Mucosa of rectum (tissue), 2 donors: ENCODE measurements around the gene DPP10.

ENCODE experiments used
- H3K27ac ChIP-seq, 2 donors: one replicate each; pipeline ENCODE4 v1.7.0; 2013; ENCODE audit warnings: inconsistent platforms in 2 of 2, low read depth in 2 of 2, low read length in 2 of 2
- H3K27me3 ChIP-seq, 2 donors: one replicate each; pipeline ENCODE4 v1.7.0; 2013; ENCODE audit warnings: low read length in 2 of 2; ENCODE audit not compliant: control insufficient read depth in 2 of 2, insufficient read depth in 2 of 2
- H3K36me3 ChIP-seq, 2 donors: one replicate each; pipeline ENCODE4 v1.7.0; 2013; ENCODE audit warnings: low read length in 2 of 2; ENCODE audit not compliant: control insufficient read depth in 2 of 2, insufficient read depth in 2 of 2
- H3K4me1 ChIP-seq, 2 donors: one replicate each; pipeline ENCODE4 v1.7.0; 2013; ENCODE audit warnings: low read length in 2 of 2, mild to moderate bottlenecking in 1 of 2; ENCODE audit not compliant: control insufficient read depth in 2 of 2, insufficient read depth in 2 of 2
- H3K4me3 ChIP-seq, 2 donors: one replicate each; pipeline ENCODE4 v1.7.0; 2013; ENCODE audit warnings: low read length in 2 of 2
- H3K9ac ChIP-seq, 2 donors: one replicate each; pipeline ENCODE4 v1.7.0; 2013; ENCODE audit warnings: low read length in 2 of 2, low read depth in 1 of 2, mild to moderate bottlenecking in 1 of 2
- H3K9me3 ChIP-seq, 2 donors: one replicate each; pipeline ENCODE4 v1.7.0; 2013; ENCODE audit warnings: low read length in 2 of 2; ENCODE audit not compliant: control insufficient read depth in 2 of 2
- donor health status: healthy.
- donor health status: Normal muscosa, but diverticular disease.

DPP10 gene

GRCh38 chr2:115569547-115569946 lies 1127.1 kb downstream of the DPP10 start:
- Histone ChIP-seq H3K36me3 (no peaks in the 10 kb centered on the region), H3K27me3 (no peaks in the 10 kb centered on the region), H3K4me1 (no peaks in the 10 kb centered on the region), H3K9me3 (no peaks in the 10 kb centered on the region), H3K4me3 (no peak overlapping the region), H3K27ac (no peak overlapping the region), H3K9ac (no peak overlapping the region)

DNA sequence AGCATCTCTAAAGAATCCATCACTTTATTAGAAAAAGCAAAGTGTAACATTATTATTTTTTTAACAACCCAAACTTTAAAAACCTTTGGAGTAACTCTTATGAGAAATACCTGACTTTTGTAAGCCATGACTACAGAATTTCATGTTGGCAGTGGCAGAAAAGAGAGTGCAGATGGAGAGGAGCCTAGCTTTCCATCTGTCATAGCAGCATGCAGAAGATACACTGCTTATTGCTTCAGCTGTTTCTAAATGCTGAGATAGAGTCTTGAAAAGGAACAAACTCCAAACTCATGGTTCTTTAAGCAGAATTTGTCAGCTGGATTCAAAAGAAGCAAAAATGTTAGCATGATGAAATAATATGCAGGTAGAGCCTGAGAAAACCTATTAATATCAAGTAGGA lies 1130.3 kb downstream of the DPP10 start:
- no peak overlapping the region for H3K27ac ChIP-seq
- no peak overlapping the region for H3K4me3 ChIP-seq
- no peak overlapping the region for H3K9ac ChIP-seq
- no peaks in the 10 kb centered on the region for H3K36me3 ChIP-seq
- H3K27me3 ChIP-seq: no peaks in the 10 kb centered on the region
- H3K4me1 ChIP-seq: no peaks in the 10 kb centered on the region
- no peaks in the 10 kb centered on the region for H3K9me3 ChIP-seq

DNA sequence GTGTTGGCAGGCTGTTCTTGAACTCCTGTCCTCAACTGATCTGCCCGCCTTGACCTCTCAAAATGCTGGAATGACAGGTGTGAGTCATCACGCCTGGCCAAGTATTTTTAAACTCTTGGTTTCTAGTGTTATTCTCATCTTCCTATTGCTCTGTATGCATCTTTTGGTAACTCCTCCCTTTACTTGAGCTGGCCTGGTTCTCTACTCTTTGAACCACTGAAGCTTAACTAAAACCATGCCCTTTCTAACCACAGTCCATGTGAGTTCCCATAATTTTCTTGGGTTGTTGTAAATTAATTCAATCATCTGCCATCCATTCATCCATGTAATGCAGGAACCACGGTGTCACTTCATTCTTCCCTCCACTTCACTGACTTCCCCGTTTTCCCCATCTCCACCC lies 1131.3 kb downstream of the DPP10 start:
- Histone ChIP-seq H3K4me3 (no peak overlapping the region), H3K36me3 (no peaks in the 10 kb centered on the region), H3K9ac (no peak overlapping the region), H3K27ac (no peak overlapping the region), H3K4me1 (no peaks in the 10 kb centered on the region), H3K9me3 (no peaks in the 10 kb centered on the region), H3K27me3 (no peaks in the 10 kb centered on the region)

DNA sequence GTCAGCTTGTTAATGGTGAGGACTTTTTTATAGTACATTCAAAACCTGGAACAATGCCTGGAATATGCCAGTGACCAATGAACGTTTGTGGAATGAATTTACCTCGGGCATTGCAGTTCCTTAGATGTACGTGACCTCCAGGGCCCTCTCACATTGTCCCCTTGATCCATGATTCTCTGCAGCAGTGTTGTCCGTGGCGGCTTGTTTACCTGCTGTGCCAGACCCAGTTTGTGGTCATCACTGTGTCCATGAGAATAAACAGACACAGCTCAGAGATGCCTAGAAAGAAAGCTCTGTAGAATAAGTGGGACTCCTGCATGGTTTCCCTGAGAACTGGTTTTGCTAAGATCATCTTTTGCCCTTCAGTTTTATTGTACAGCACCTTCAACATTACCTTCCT lies 1132.2 kb downstream of the DPP10 start:
- no peaks in the 10 kb centered on the region for H3K4me1 ChIP-seq
- H3K36me3 ChIP-seq: no peaks in the 10 kb centered on the region
- no peak overlapping the region for H3K27ac ChIP-seq
- H3K9me3 ChIP-seq: no peaks in the 10 kb centered on the region
- H3K27me3 ChIP-seq: no peaks in the 10 kb centered on the region
- H3K9ac ChIP-seq: no peak overlapping the region
- no peak overlapping the region for H3K4me3 ChIP-seq

DNA sequence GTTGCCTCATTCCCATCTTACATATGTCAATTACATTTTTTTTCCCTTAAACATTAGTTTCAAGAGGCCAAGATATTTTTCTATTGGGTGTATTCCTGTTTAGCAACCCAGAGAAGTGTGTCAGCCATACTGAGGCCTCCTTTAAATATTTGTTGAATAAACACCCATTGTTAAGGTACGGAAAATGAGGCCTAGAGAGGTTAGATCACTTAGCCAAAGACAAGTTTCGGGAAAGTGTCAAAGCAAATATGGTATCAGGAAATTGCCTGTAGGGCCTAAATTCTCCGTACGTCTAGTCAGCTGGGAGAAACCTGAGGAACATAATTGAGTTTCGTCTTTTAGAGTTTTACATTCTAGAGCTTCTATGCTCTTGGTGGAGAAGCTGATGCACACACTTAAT lies 1138.3 kb downstream of the DPP10 start:
- no peak overlapping the region for H3K4me3 ChIP-seq
- H3K9me3 ChIP-seq: no peaks in the 10 kb centered on the region
- H3K9ac ChIP-seq: no peak overlapping the region
- no peak overlapping the region for H3K27ac ChIP-seq
- no peaks in the 10 kb centered on the region for H3K36me3 ChIP-seq
- no peaks in the 10 kb centered on the region for H3K27me3 ChIP-seq
- H3K4me1 ChIP-seq: no peaks in the 10 kb centered on the region

GRCh38 chr2:115584507-115584906 lies 1142.1 kb downstream of the DPP10 start:
- Histone ChIP-seq H3K4me3 (no peak overlapping the region), H3K27me3 (no peaks in the 10 kb centered on the region), H3K27ac (no peak overlapping the region), H3K4me1 (no peaks in the 10 kb centered on the region), H3K9ac (no peak overlapping the region), H3K36me3 (no peaks in the 10 kb centered on the region), H3K9me3 (no peaks in the 10 kb centered on the region)

GRCh38 chr2:115596659-115597375 lies 1154.4 kb downstream of the DPP10 start:
- H3K9ac ChIP-seq: no peak overlapping the region
- no peaks in the 10 kb centered on the region for H3K9me3 ChIP-seq
- no peaks in the 10 kb centered on the region for H3K27me3 ChIP-seq
- H3K4me1 ChIP-seq: no peaks in the 10 kb centered on the region
- H3K36me3 ChIP-seq: no peaks in the 10 kb centered on the region
- H3K4me3 ChIP-seq: no peak overlapping the region
- no peak overlapping the region for H3K27ac ChIP-seq

GRCh38 chr2:115603285-115603684 lies 1160.8 kb downstream of the DPP10 start:
- no peaks in the 10 kb centered on the region for H3K9me3 ChIP-seq
- H3K4me1 ChIP-seq: no peaks in the 10 kb centered on the region
- no peak overlapping the region for H3K27ac ChIP-seq
- H3K4me3 ChIP-seq: no peak overlapping the region
- H3K9ac ChIP-seq: no peak overlapping the region
- no peaks in the 10 kb centered on the region for H3K27me3 ChIP-seq
- H3K36me3 ChIP-seq: no peaks in the 10 kb centered on the region

DNA sequence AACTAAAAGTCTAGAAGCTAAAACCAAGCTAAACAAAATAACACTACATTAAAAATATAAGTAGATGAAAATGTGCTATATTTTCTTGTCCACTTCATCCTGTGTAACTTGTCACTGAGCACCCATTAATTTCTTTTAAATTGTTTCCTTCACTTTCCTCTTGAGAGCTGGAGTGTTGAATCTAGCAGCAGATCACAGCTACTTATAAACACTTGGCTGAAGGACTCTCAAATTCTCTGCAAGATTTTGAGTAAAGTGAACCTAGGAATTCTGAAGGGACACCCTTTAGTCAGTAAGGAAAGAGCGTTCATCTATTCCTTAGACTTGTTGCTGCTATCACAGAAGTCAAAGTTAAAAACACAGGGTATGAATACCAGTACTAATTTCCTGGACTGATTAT lies 1163.9 kb downstream of the DPP10 start:
- H3K9me3 ChIP-seq: no peaks in the 10 kb centered on the region
- no peaks in the 10 kb centered on the region for H3K36me3 ChIP-seq

GRCh38 chr2:115609978-115610377 lies 1167.5 kb downstream of the DPP10 start:
- Histone ChIP-seq H3K27ac (no peak overlapping the region), H3K9me3 (no peaks in the 10 kb centered on the region), H3K27me3 (no peaks in the 10 kb centered on the region), H3K4me3 (no peak overlapping the region), H3K9ac (no peak overlapping the region), H3K36me3 (no peaks in the 10 kb centered on the region), H3K4me1 (no peaks in the 10 kb centered on the region)

More for the DNA sequence above, 1163.9 kb downstream of the DPP10 start:
- H3K4me3 ChIP-seq: no peak overlapping the region
- H3K4me1 ChIP-seq: no peaks in the 10 kb centered on the region
- H3K9ac ChIP-seq: no peak overlapping the region
- no peak overlapping the region for H3K27ac ChIP-seq
- no peaks in the 10 kb centered on the region for H3K27me3 ChIP-seq

- H3K27ac ChIP-seq: no peak overlapping the region
- no peaks in the 10 kb centered on the region for H3K4me1 ChIP-seq
- H3K9me3 ChIP-seq: no peaks in the 10 kb centered on the region
- H3K9ac ChIP-seq: no peak overlapping the region
- H3K4me3 ChIP-seq: no peak overlapping the region
- no peaks in the 10 kb centered on the region for H3K36me3 ChIP-seq
- no peaks in the 10 kb centered on the region for H3K27me3 ChIP-seq
These were observed 1168.4 kb downstream of the DPP10 start for GRCh38 chr2:115610888-115611287.
